OCI-LY7 (cell line): ENCODE measurements around the gene ASPHD1. TPM values are rescaled to one million over a fixed set of nuclear protein-coding genes. Genes with fewer than 3 reads are reported as not detected.
A peak's percentile ranks its signal among the peaks of the same experiment; 100 is the strongest.

ENCODE experiments used
- Bru-seq: library from RNA; stranded (reverse); fragments of 400-500 nt; gene quantifications from one replicate; lab custom pipeline; 2021; lab: Mats Ljungman, UMichigan
- BruChase-seq, 2 experiments: library from RNA; stranded (reverse); fragments of 400-500 nt; gene quantifications; one replicate each; lab custom pipeline; 2021; lab: Mats Ljungman, UMichigan
- BruUV-seq: library from RNA; stranded (reverse); fragments of 400-500 nt; replicated peaks from 2 replicates; lab custom pipeline; 2021; lab: Mats Ljungman, UMichigan
- CTCF ChIA-PET: fragments of 300-600 bp; sonication (Branson Sonifier 250); formaldehyde crosslinking; loops from one replicate; lab custom pipeline; 2022; ENCODE audit warnings: antibody characterized with exemption; ENCODE audit not compliant: unreplicated experiment; lab: Charles Lee
- POLR2A ChIA-PET: fragments of 300-600 bp; sonication (Branson Sonifier 250); formaldehyde crosslinking; loops from one replicate; lab custom pipeline; 2022; ENCODE audit warnings: antibody characterized with exemption; lab: Charles Lee
- DNase-seq: peaks from one replicate; pipeline ENCODE4 v3.0.0-alpha.2; 2015; ENCODE audit warnings: low spot score
- H2AFZ ChIP-seq: fragments of 200-600 bp; sonication (generic), shearing (Covaris generic); 2 replicates; pipeline ENCODE4 v1.6.1; 2014; ENCODE audit warnings: mild to moderate bottlenecking, antibody characterized with exemption, low read length, moderate library complexity
- H3K27ac ChIP-seq: fragments of 200-600 bp; sonication (generic); 2 replicates; pipeline ENCODE4 v1.5.1; 2014; ENCODE audit warnings: mixed run types, low read depth, mild to moderate bottlenecking, moderate library complexity, low read length, inconsistent platforms; ENCODE audit not compliant: poor library complexity, severe bottlenecking
- H3K36me3 ChIP-seq: fragments of 200-600 bp; sonication (generic); 2 replicates; pipeline ENCODE4 v1.6.1; 2014; ENCODE audit warnings: mild to moderate bottlenecking, antibody characterized with exemption, low read length, moderate library complexity, mixed read lengths; ENCODE audit not compliant: insufficient read depth
- H3K4me1 ChIP-seq: fragments of 200-600 bp; sonication (generic); 2 replicates; pipeline ENCODE4 v1.5.1; 2014; ENCODE audit warnings: mild to moderate bottlenecking, low read length; ENCODE audit not compliant: insufficient read depth, poor library complexity, severe bottlenecking
- H3K4me2 ChIP-seq: fragments of 200-600 bp; sonication (generic); 2 replicates; pipeline ENCODE4 v1.6.1; 2014; ENCODE audit warnings: mild to moderate bottlenecking, low read length
- H3K4me3 ChIP-seq: fragments of 200-600 bp; sonication (generic); 2 replicates; pipeline ENCODE4 v1.5.1; 2014; ENCODE audit warnings: mild to moderate bottlenecking, low read depth, low read length; ENCODE audit not compliant: poor library complexity, severe bottlenecking
- H3K79me2 ChIP-seq: fragments of 200-600 bp; sonication (generic); 2 replicates; pipeline ENCODE4 v1.6.1; 2016; ENCODE audit warnings: low read depth, mild to moderate bottlenecking, low read length, moderate library complexity, mixed read lengths; ENCODE audit not compliant: insufficient read depth
- H3K9me2 ChIP-seq: fragments of 200-600 bp; sonication (generic); 2 replicates; pipeline ENCODE4 v1.6.1; 2016; ENCODE audit warnings: mild to moderate bottlenecking, low read length, mixed read lengths; ENCODE audit not compliant: insufficient read depth
- H3K9me3 ChIP-seq: fragments of 200-600 bp; sonication (generic); 2 replicates; pipeline ENCODE4 v1.6.1; 2014; ENCODE audit warnings: mild to moderate bottlenecking, mixed run types, low read length, mixed read lengths
- H4K20me1 ChIP-seq: fragments of 200-600 bp; sonication (generic); 2 replicates; pipeline ENCODE4 v1.6.1; 2014; ENCODE audit warnings: mild to moderate bottlenecking, antibody characterized with exemption, low read length, moderate library complexity, mixed read lengths; ENCODE audit not compliant: insufficient read depth
- CTCF ChIP-seq: fragments of 200-600 bp; sonication (generic); conservative IDR thresholded peaks from 2 replicates; pipeline ENCODE4 v1.5.1; 2014; ENCODE audit warnings: mild to moderate bottlenecking, antibody characterized with exemption, low read length, moderate library complexity, mixed read lengths
- EZH2phosphoT487 ChIP-seq: fragments of 200-600 bp; sonication (generic); IDR thresholded peaks from 2 replicates; pipeline ENCODE4 v1.6.1; 2018; ENCODE audit warnings: low read depth, borderline replicate concordance, mild to moderate bottlenecking, mixed run types, antibody characterized with exemption, low read length, moderate library complexity, mixed read lengths
- intact Hi-C: fragments of 100-400 bp; cut with micrococcal nuclease; formaldehyde crosslinking; loops from one replicate; pipeline ENCODE4 v1.10.0; 2022; ENCODE audit not compliant: unreplicated experiment
- long read RNA-seq: library from polyadenylated mRNA; stranded (forward); transcript quantifications from one replicate; pipeline ENCODE4 v2.0.0, GENCODE V29; 2022
- total RNA-seq, 2 experiments: library from RNA; depleted of rRNA in 1 of 2; stranded (reverse); fragments of >200 nt in 1 of 2; shearing (Covaris generic) in 1 of 2; gene quantifications; 2 replicates each; pipeline ENCODE4 v1.2.3, GENCODE V29; 2014 to 2022

Gene ASPHD1
- total RNA-seq (2014; rRNA removed; shearing (Covaris generic)) (not detected in 2 replicates), total RNA-seq (2022) (0.30 TPM in 1 of 2 replicates, not detected in the other), Bru-seq, nascent RNA (percentile 27 among the genes with signal in this experiment), BruChase-seq, experiment 1, labeled RNA remaining after a 6-hour chase (percentile 17 among the genes with signal in this experiment), BruChase-seq, experiment 2, labeled RNA remaining after a 2-hour chase (percentile 23 among the genes with signal in this experiment)
- long read RNA-seq, partial matches to known transcripts, result 0 of 15 reads
- long read RNA-seq, other reads (novel, unspliced or antisense), result 15 of 15 reads

GRCh38 chr16:29900102-29900887, at the start of gene ASPHD1:
TSS of gene ASPHD1 (plus strand) at chr16:29900488. CDS start at chr16:29900972, 484 bp downstream.
- intact Hi-C loops, result no loop called here
- no peaks in the 10 kb centered on the region for H3K79me2 ChIP-seq
- ChIA-PET CTCF (interaction anchor here (1.2 kb wide), 1 partner anchor 9 kb away, joined by 4 read pairs; no protein-coding TSS in a partner anchor), POLR2A (no interaction called here)
- no peaks in the 10 kb centered on the region for H3K4me1 ChIP-seq
- H4K20me1 ChIP-seq, result no peaks in the 10 kb centered on the region
- no peak within 1 kb of the TSS for H3K27ac ChIP-seq
- H3K9me3 ChIP-seq, result no peaks in the 10 kb centered on the region
- no peaks in the 10 kb centered on the region for H3K9me2 ChIP-seq
- TF ChIP-seq EZH2phosphoT487 (no peak), CTCF (no peak)
- peak within 1 kb of the TSS; percentile 67 for H3K4me3 ChIP-seq
- peak within 1 kb of the TSS; percentile 5; the same call in 1 of the 2 replicates for H2AFZ ChIP-seq
- no TSS peak for BruUV-seq
- H3K4me2 ChIP-seq, result peak within 1 kb of the TSS; percentile 62
- no peaks in the 10 kb centered on the region for H3K36me3 ChIP-seq
- DNase-seq, result peak; percentile 64

- Histone ChIP-seq H3K9me2 (no peaks in the 10 kb centered on the region), H3K9me3 (no peaks in the 10 kb centered on the region), H3K4me1 (no peaks in the 10 kb centered on the region), H4K20me1 (no peaks in the 10 kb centered on the region), H3K4me3 (no peak overlapping the region), H2AFZ (no peak overlapping the region), H3K27ac (no peak overlapping the region), H3K4me2 (no peak overlapping the region), H3K79me2 (no peaks in the 10 kb centered on the region), H3K36me3 (no peaks in the 10 kb centered on the region)
- ChIA-PET POLR2A (interaction anchor here (0.5 to 0.7 kb wide), 4 partner anchors 72 to 137 kb away, joined by 3 to 6 read pairs (median 4); no protein-coding TSS in a partner anchor), CTCF (no interaction called here)
- no peak for DNase-seq
- no TSS peak for BruUV-seq
- TF ChIP-seq EZH2phosphoT487 (no peak), CTCF (no peak)
- intact Hi-C loops, result no loop called here
These were observed 49.3 kb upstream of the ASPHD1 start for GRCh38 chr16:29850998-29851397.
